Fibroblast of lung (primary cell): ENCODE measurements around the gene F2RL1. TPM values are rescaled to one million over a fixed set of nuclear protein-coding genes. Genes with fewer than 3 reads are reported as not detected.
A peak's percentile ranks its signal among the peaks of the same experiment; 100 is the strongest.
"Not testable (repeated sequence)": the region's sequence is repeated elsewhere in the genome, so short reads cannot be mapped to it uniquely, and the experiment has no call there.

Experiments used
- DNase-seq, 2 donors: peaks; one replicate each; pipeline versions ENCODE4 v3.0.0 to v3.0.0-alpha.2; 2010; ENCODE audit warnings: low read depth in 2 of 2
- H2AFZ ChIP-seq: 2 replicates; pipeline ENCODE4 v1.5.1; 2012; ENCODE audit warnings: low read length, control low read depth, inconsistent platforms
- H3K27ac ChIP-seq: 2 replicates; pipeline ENCODE4 v1.5.1; 2011; ENCODE audit warnings: low read length, control low read depth; ENCODE audit not compliant: insufficient read depth
- H3K27me3 ChIP-seq: 2 replicates; pipeline ENCODE4 v1.5.1; 2011; ENCODE audit warnings: mild to moderate bottlenecking, low read length; ENCODE audit not compliant: control insufficient read depth, insufficient read depth
- H3K36me3 ChIP-seq: 2 replicates; pipeline ENCODE4 v1.5.1; 2011; ENCODE audit warnings: low read length; ENCODE audit not compliant: control insufficient read depth, insufficient read depth
- H3K4me1 ChIP-seq: 2 replicates; pipeline ENCODE4 v1.5.1; 2011; ENCODE audit warnings: low read length; ENCODE audit not compliant: control insufficient read depth, insufficient read depth; ENCODE audit errors: extremely low read depth
- H3K4me2 ChIP-seq: 2 replicates; pipeline ENCODE4 v1.5.1; 2011; ENCODE audit warnings: low read length, control low read depth; ENCODE audit not compliant: insufficient read depth; ENCODE audit errors: extremely low read depth
- H3K4me3 ChIP-seq, 4 experiments: fragments of 200-600 bp in 1 of 4; sonication (generic) in 1 of 4; replicated peaks in 1 of 4; 2 replicates each; pipeline ENCODE4 v1.5.1; 2011 to 2016; ENCODE audit warnings: low read length in 4 of 4, low read depth in 3 of 4, mild to moderate bottlenecking in 3 of 4, control low read depth in 2 of 4, inconsistent platforms in 1 of 4, mixed read lengths in 1 of 4; ENCODE audit not compliant: insufficient read depth in 1 of 4; ENCODE audit errors: control extremely low read depth in 1 of 4
- H3K79me2 ChIP-seq: 2 replicates; pipeline ENCODE4 v1.5.1; 2012; ENCODE audit warnings: mild to moderate bottlenecking, low read length, inconsistent platforms; ENCODE audit not compliant: control insufficient read depth, insufficient read depth
- H3K9ac ChIP-seq: 2 replicates; pipeline ENCODE4 v1.5.1; 2011; ENCODE audit warnings: mild to moderate bottlenecking, low read length, control low read depth; ENCODE audit not compliant: insufficient read depth
- H3K9me3 ChIP-seq: 2 replicates; pipeline ENCODE4 v1.5.1; 2012; ENCODE audit warnings: low read depth, low read length; ENCODE audit not compliant: control insufficient read depth, insufficient read depth
- H4K20me1 ChIP-seq: 2 replicates; pipeline ENCODE4 v1.5.1; 2011; ENCODE audit warnings: low read length; ENCODE audit not compliant: control insufficient read depth, insufficient read depth; ENCODE audit errors: extremely low read depth
- EZH2 ChIP-seq: IDR thresholded peaks from 2 replicates; pipeline ENCODE4 v1.5.1; 2012; ENCODE audit warnings: low read length, control low read depth, mild to moderate bottlenecking; ENCODE audit errors: missing control alignments
- polyA plus RNA-seq, 2 donors: library from polyadenylated mRNA; depleted of rRNA in 1 of 2; stranded (reverse) in 1 of 2; unstranded in 1 of 2; fragments of >200 nt; gene quantifications; 2 replicates each; pipeline ENCODE4 v1.2.1, GENCODE V29; 2011 to 2012; ENCODE audit warnings: missing spikeins in 1 of 2
- total RNA-seq: library from RNA; depleted of rRNA; stranded (reverse); fragments of >200 nt; gene quantifications from 2 replicates; pipeline ENCODE4 v1.2.1, GENCODE V29; 2014
- TF ChIP-seq, protein P1 (sequence below), 2 donors: IDR thresholded peaks in 1 of 2; conservative IDR thresholded peaks in 1 of 2; 1 replicate in 1 of 2; 2 replicates in 1 of 2; pipeline ENCODE4 v1.5.1; 2011 to 2012; ENCODE audit warnings: low read length in 2 of 2, control low read depth in 1 of 2, inconsistent platforms in 1 of 2, low read depth in 1 of 2, mild to moderate bottlenecking in 1 of 2

Gene F2RL1
- total and polyA plus RNA-seq, 2 donors (not counting 1 experiment from before 2014, with no cell fraction given) = 12.4 to 25.1 TPM

DNA sequence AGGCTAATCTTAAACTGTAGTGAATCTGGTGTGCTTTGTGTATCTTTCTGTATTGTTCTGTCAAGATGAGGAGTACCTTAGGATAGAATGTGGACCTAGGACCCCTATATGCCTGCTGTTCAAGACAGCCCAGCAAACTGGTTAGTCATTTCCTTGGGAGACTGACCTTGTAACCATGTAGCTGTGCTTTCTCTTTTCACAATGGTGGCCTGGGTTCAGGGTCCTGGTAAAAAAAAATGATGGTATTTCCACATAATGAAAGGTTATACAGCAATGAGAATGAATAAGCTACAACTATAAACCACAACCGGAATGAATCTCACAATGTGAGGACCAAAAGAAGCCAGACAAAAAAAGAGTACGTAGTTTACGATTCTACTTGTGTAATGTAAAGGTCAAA lies 36.4 kb upstream of the F2RL1 start:
- H3K9me3 ChIP-seq = no peaks in the 10 kb centered on the region
- H3K27ac ChIP-seq = no peak overlapping the region
- no peak overlapping the region for H3K4me2 ChIP-seq
- H3K4me3 ChIP-seq = no peak overlapping the region
- no peak overlapping the region for H3K9ac ChIP-seq
- peak in 1 of 2 donors; percentile 53 for DNase-seq
- no peaks in the 10 kb centered on the region for H3K4me1 ChIP-seq
- H3K27me3 ChIP-seq = no peaks in the 10 kb centered on the region
- H2AFZ ChIP-seq = no peak overlapping the region
- H3K36me3 ChIP-seq = no peaks in the 10 kb centered on the region
- TF ChIP-seq EZH2 = no peak
- TF ChIP-seq, protein P1, sequence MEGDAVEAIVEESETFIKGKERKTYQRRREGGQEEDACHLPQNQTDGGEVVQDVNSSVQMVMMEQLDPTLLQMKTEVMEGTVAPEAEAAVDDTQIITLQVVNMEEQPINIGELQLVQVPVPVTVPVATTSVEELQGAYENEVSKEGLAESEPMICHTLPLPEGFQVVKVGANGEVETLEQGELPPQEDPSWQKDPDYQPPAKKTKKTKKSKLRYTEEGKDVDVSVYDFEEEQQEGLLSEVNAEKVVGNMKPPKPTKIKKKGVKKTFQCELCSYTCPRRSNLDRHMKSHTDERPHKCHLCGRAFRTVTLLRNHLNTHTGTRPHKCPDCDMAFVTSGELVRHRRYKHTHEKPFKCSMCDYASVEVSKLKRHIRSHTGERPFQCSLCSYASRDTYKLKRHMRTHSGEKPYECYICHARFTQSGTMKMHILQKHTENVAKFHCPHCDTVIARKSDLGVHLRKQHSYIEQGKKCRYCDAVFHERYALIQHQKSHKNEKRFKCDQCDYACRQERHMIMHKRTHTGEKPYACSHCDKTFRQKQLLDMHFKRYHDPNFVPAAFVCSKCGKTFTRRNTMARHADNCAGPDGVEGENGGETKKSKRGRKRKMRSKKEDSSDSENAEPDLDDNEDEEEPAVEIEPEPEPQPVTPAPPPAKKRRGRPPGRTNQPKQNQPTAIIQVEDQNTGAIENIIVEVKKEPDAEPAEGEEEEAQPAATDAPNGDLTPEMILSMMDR (conservative IDR thresholded peaks at IDR 0.05 in 1 of 2, IDR thresholded peaks at IDR 0.05 in 1 of 2; ENCODE audit: low read depth in 1 of 2, low read length in 2 of 2) = no peak
- no peaks in the 10 kb centered on the region for H4K20me1 ChIP-seq
- H3K79me2 ChIP-seq = no peaks in the 10 kb centered on the region

DNA sequence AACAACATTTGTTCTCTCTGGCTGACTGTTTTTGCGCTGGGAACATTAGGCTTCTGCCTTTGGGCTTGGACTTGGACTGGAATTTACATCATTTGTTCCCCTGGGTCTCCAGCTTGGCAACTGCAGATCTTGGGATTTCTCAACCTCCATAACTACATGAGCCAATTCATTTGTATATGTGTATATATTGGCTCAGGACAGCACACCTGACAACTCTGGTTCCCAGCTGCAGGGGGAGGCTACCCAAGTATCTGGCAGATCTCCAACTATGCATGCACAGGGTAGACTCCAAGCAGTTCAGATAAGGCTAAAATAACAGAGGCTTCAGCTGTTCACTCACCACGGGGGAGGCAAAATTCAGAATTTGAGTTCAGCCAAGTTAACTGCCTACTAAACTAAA lies 31.6 kb upstream of the F2RL1 start:
- Histone ChIP-seq H3K9me3 (no peaks in the 10 kb centered on the region), H3K4me3 (no peak overlapping the region), H3K27ac (peak overlapping the region; percentile 23), H3K27me3 (no peaks in the 10 kb centered on the region), H3K36me3 (no peaks in the 10 kb centered on the region), H3K9ac (no peak overlapping the region), H4K20me1 (no peaks in the 10 kb centered on the region), H3K79me2 (no peaks in the 10 kb centered on the region), H3K4me2 (no peak overlapping the region), H3K4me1 (peaks cover 16% of the 10 kb centered on the region), H2AFZ (no peak overlapping the region)
- DNase-seq = peak; percentile 97 to 99
- TF ChIP-seq EZH2 = no peak
- TF ChIP-seq, protein P1 (conservative IDR thresholded peaks at IDR 0.05 in 1 of 2, IDR thresholded peaks at IDR 0.05 in 1 of 2; ENCODE audit: low read depth in 1 of 2, low read length in 2 of 2) = no peak

DNA sequence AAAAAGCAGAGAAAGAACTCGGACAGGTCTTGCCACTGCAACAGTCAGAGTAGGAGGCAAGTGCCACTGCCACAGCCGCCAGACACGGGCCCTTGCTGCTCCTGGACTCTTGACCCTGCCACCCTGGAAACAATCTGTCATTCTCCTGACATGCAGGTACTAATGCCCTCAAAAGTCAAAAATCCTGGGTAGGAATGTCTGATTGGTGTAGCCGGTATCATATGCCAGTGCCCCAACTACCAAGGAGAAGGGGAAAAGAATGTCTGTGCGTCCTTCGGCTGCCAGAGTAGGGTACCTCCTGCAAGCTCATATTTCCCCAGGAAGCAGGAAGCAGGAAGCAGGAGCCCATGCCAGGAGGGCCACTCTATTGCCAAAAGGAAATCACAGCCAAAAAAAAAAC lies 30.5 kb upstream of the F2RL1 start:
- Histone ChIP-seq H3K79me2 (no peaks in the 10 kb centered on the region), H4K20me1 (no peaks in the 10 kb centered on the region), H3K27ac (no peak overlapping the region), H3K27me3 (no peaks in the 10 kb centered on the region), H3K9ac (no peak overlapping the region), H3K36me3 (no peaks in the 10 kb centered on the region), H2AFZ (no peak overlapping the region), H3K4me1 (peaks cover 16% of the 10 kb centered on the region), H3K4me2 (no peak overlapping the region), H3K9me3 (no peaks in the 10 kb centered on the region), H3K4me3 (no peak overlapping the region)
- no peak for TF ChIP-seq EZH2
- TF ChIP-seq, protein P1 (conservative IDR thresholded peaks at IDR 0.05 in 1 of 2, IDR thresholded peaks at IDR 0.05 in 1 of 2; ENCODE audit: low read depth in 1 of 2, low read length in 2 of 2) = no peak
- DNase-seq = no peak

DNA sequence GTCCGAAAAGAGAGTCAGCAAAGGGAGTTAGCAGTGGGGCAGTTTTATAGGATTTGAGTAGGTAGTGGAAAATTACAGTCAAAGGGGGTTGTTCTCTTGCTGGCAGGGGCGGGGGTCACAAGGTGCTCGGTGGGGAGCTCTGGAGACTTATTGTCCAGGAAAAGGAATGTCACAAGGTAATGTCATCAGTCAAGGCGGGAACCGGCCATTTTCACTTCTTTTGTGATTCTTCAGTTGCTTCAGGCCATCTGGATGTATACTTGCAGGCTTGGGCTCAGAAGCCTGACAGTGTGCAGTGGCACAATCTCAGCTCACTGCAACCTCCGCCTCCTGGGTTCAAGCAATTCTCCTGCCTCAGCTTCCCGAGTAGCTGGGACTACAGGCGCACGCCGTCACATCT lies 29.6 kb upstream of the F2RL1 start:
- not testable (repeated sequence) for H3K9ac ChIP-seq, H2AFZ ChIP-seq, H3K4me3 ChIP-seq, DNase-seq, H3K9me3 ChIP-seq, H3K36me3 ChIP-seq, H3K27me3 ChIP-seq, H3K79me2 ChIP-seq, H3K4me2 ChIP-seq, H4K20me1 ChIP-seq
- H3K4me1 ChIP-seq = peaks cover 16% of the 10 kb centered on the region
- peak overlapping the region; percentile 92 for H3K27ac ChIP-seq
